ENCODE measurements around the gene GRIN3B. TPM values are rescaled to one million over a fixed set of nuclear protein-coding genes. Genes with fewer than 3 reads are reported as not detected.

GRIN3B gene
- total and polyA plus RNA-seq, 2 of the 4 experiments (the other 2 are of a cell fraction), result under 0.01 to 0.91 TPM

DNA sequence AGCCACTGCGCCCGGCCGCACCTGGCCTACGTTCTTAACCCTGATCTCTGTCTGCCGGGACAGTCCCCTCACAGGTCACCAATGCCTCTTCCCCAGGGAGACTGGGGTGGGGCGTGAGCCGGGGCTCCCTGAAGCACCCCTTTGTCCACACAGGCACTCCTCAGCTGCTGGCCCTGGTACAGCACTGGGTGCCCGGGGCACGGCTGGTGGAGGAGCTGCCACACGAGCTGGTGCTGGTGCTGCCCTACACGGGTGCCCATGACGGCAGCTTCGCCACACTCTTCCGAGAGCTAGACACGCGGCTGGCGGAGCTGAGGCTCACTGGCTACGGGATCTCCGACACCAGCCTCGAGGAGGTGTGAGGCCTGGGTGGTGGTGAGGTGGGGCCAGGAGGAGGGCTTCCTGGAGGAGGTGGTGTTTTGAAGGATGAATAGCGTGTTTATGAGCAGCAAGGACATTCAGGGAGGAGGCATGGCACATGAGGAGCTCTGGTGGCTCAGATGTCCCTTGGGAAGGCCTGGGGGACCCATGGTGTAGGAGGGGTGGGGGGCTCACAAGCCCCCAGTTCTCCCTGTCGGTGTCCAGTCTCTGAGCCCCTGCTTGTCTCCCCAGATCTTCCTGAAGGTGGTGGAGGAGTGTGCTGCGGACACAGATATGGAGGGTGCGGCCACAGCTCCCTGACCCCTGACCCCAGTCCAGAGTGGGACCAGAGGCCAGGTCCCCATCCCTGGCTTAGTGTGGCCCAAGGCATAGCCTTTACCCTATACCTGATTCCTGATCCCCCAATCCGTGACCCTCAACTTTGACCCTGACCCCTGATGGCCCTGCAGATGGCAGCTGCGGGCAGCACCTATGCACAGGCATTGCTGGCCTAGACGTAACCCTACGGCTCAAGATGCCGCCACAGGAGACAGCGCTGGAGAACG lies 53.2 kb downstream of the GRIN3B start:
- POLR2A ChIA-PET (ENCODE audit: unreplicated experiment), result no interaction called here
- 86% methylated on average over 15 of the region's 31 CpGs; no CpG with 5 or more reads in 1 of the 2 experiments for WGBS, 2 experiments (ENCODE audit: extremely low coverage in 2 of 2, insufficient read length in 1 of 2)

More for the DNA sequence above, 53.2 kb downstream of the GRIN3B start:
- in situ Hi-C loops (cut with MboI; ENCODE audit: low sequenced_read_pairs), result no loop called here
- H2BK5ac ChIP-seq (ENCODE audit: low read depth, low read length, poor library complexity, severe bottlenecking), result no peak overlapping the region
- peaks cover 36% of the 10 kb centered on the region for H3K9me3 ChIP-seq (ENCODE audit: control insufficient read depth, insufficient read depth, low read length)
- no TSS peak for BruUV-seq (replicated peaks)
- CTCF ChIA-PET, result interaction anchor here (1.2 kb wide), 1 partner anchor 12 kb away, joined by 3 read pairs; no protein-coding TSS in a partner anchor
- H2BK20ac ChIP-seq (ENCODE audit: low read depth, low read length), result no peak overlapping the region
- no peak overlapping the region for H3K23ac ChIP-seq (ENCODE audit: low read depth, low read length)
- no peak overlapping the region for H4K91ac ChIP-seq (ENCODE audit: insufficient read depth, low read depth, low read length)
- H2AK5ac ChIP-seq (ENCODE audit: low read depth, low read length), result no peak overlapping the region
- intact Hi-C loops (cut with micrococcal nuclease), result no loop called here
- no peak overlapping the region for H4K5ac ChIP-seq (ENCODE audit: low read depth, low read length)
- H3K4me3 ChIP-seq (ENCODE audit: insufficient read depth, low read depth, low read length), result no peak overlapping the region
- H2AFZ ChIP-seq (replicated peaks; ENCODE audit: low read length, poor library complexity), result no peak overlapping the region
- no peaks in the 10 kb centered on the region for H3K79me1 ChIP-seq (ENCODE audit: low read depth in 1 of 2, low read length in 2 of 2)
- H3K27me3 ChIP-seq (ENCODE audit: control insufficient read depth, insufficient read depth, low read length), result no peaks in the 10 kb centered on the region
- H3K18ac ChIP-seq (ENCODE audit: low read depth, low read length), result no peak overlapping the region
- ATAC-seq (ENCODE audit: low read depth), result no peak
- dilution Hi-C loops (cut with HindIII; ENCODE audit: low sequenced_read_pairs, unreplicated experiment), result no loop called here
- H3K56ac ChIP-seq (ENCODE audit: extremely low read depth, insufficient read depth, low read length), result no peak overlapping the region
- no peak overlapping the region for H3K4ac ChIP-seq (ENCODE audit: low read depth, low read length)
- H4K8ac ChIP-seq (ENCODE audit: low read depth in 2 of 2, low read length in 2 of 2), result no peak overlapping the region
- no peak overlapping the region for H3K9ac ChIP-seq (ENCODE audit: low read depth, low read length)
- DNase-seq, result no peak
- no peaks in the 10 kb centered on the region for H3K9me1 ChIP-seq (ENCODE audit: insufficient read depth, low read length)
- H3K4me2 ChIP-seq (ENCODE audit: low read depth, low read length), result no peak overlapping the region
- H3K14ac ChIP-seq (replicated peaks; ENCODE audit: low read depth, low read length), result no peak overlapping the region
- no peak overlapping the region for H2BK15ac ChIP-seq (ENCODE audit: low read depth, low read length)
- TF ChIP-seq BHLHE40 (IDR thresholded peaks at IDR 0.05; ENCODE audit: low read depth, low read length), result no peak
- no peak for TF ChIP-seq CHD1 (IDR thresholded peaks at IDR 0.05; ENCODE audit: low read depth, low read length)
- no peak for TF ChIP-seq RCOR1 (IDR thresholded peaks at IDR 0.05; ENCODE audit: insufficient replicate concordance, low read length)
- TF ChIP-seq CEBPB (IDR thresholded peaks at IDR 0.05; ENCODE audit: low read depth, low read length), result no peak
- no peak for TF ChIP-seq RAD21 (IDR thresholded peaks at IDR 0.05; ENCODE audit: low read length)
- TF ChIP-seq MXI1 (IDR thresholded peaks at IDR 0.05; ENCODE audit: borderline replicate concordance, low read depth, low read length), result no peak
- TF ChIP-seq MAFK (IDR thresholded peaks at IDR 0.05; ENCODE audit: low read depth, low read length), result no peak
- no peak for TF ChIP-seq CTCF (conservative IDR thresholded peaks at IDR 0.05; ENCODE audit: low read depth, low read length)
- TF ChIP-seq POLR2A (IDR thresholded peaks at IDR 0.05; ENCODE audit: low read depth, low read length), result no peak
- no peak for TF ChIP-seq RFX5 (IDR thresholded peaks at IDR 0.05; ENCODE audit: low read depth, low read length)
- TF ChIP-seq MAZ (IDR thresholded peaks at IDR 0.05; ENCODE audit: borderline replicate concordance, low read depth, low read length), result no peak
- no peak overlapping the region for H3K27ac ChIP-seq (ENCODE audit: insufficient read depth, low read length)
- no peak overlapping the region for H2BK120ac ChIP-seq (ENCODE audit: low read depth, low read length)
- H3K36me3 ChIP-seq (ENCODE audit: control insufficient read depth, insufficient read depth, low read length), result peaks cover 1% of the 10 kb centered on the region; the same call in 1 of the 2 replicates
- H4K20me1 ChIP-seq (ENCODE audit: insufficient read depth, low read length), result no peaks in the 10 kb centered on the region
- H3K4me1 ChIP-seq (ENCODE audit: control insufficient read depth, insufficient read depth, low read length), result no peaks in the 10 kb centered on the region
- H2AK9ac ChIP-seq (replicated peaks; ENCODE audit: low read depth, low read length, poor library complexity), result peak overlapping the region; percentile 55

All from IMR-90 (cell line).